Activated naive CD4-positive, alpha-beta T cell treated with anti-CD3 and anti-CD28 coated beads for 36 hours (primary cell): Measurements from ENCODE around the gene MAP3K13. TPM values are rescaled to one million over a fixed set of nuclear protein-coding genes. Genes with fewer than 3 reads are reported as not detected.
"Not testable (repeated sequence)": the region's sequence is repeated elsewhere in the genome, so short reads cannot be mapped to it uniquely, and the experiment has no call there.

Experiments
- CTCF ChIA-PET: fragments of 350-600 bp; sonication (Branson Sonifier 250); formaldehyde crosslinking; loops from one replicate; lab custom pipeline; 2021; ENCODE audit warnings: antibody characterized with exemption; lab: Charles Lee
- DNase-seq: peaks from one replicate; pipeline ENCODE4 v3.0.0-alpha.2; 2020
- H3K27ac Mint-ChIP-seq: one replicate; pipeline ENCODE4 v1.8.0; 2021; ENCODE audit warnings: mild to moderate bottlenecking, mixed read lengths
- H3K27me3 Mint-ChIP-seq: one replicate; pipeline ENCODE4 v1.8.0; 2021; ENCODE audit warnings: low read depth, mixed read lengths
- H3K36me3 Mint-ChIP-seq: one replicate; pipeline ENCODE4 v1.8.0; 2021; ENCODE audit warnings: low read depth, mixed read lengths
- H3K4me1 Mint-ChIP-seq: one replicate; pipeline ENCODE4 v1.8.0; 2021; ENCODE audit warnings: low read depth, mixed read lengths
- H3K4me3 Mint-ChIP-seq: one replicate; pipeline ENCODE4 v1.8.0; 2021; ENCODE audit warnings: mild to moderate bottlenecking, moderate library complexity, mixed read lengths
- H3K9me3 Mint-ChIP-seq: one replicate; pipeline ENCODE4 v1.8.0; 2021; ENCODE audit warnings: mixed read lengths
- intact Hi-C: fragments of 100-400 bp; cut with micrococcal nuclease; formaldehyde crosslinking; loops from one replicate; pipeline ENCODE4 v1.15.1; 2023
- total RNA-seq, 2 experiments: library from RNA; stranded (reverse); gene quantifications; one replicate each; pipeline ENCODE4 v1.2.3, GENCODE V29; 2021

The MAP3K13 gene
- total RNA-seq, 2 experiments from 2014 or later, result 11.5 to 13.3 TPM

DNA sequence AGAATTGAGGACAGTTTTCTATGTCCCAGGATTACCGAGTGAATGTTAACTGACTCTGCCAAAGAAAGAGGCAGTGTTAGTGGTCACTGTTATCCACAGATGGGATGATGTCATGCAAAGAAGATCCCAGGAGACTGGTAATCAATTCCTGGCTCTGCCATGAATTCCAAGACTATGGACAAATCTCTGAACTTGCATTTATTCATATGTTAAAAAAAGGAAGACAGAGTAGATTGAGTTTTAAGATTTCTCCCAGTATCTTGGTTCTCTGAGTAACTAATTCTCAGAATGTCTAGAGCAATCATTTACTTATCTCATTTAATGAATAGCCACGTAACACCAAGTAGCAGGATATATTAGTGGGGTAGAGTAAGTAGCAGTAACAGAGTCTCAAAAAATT, 11.5 kb upstream of the MAP3K13 start:
- DNase-seq, result no peak
- H3K4me3 Mint-ChIP-seq, result no peak overlapping the region
- H3K4me1 Mint-ChIP-seq, result no peaks in the 10 kb centered on the region
- no peaks in the 10 kb centered on the region for H3K36me3 Mint-ChIP-seq
- intact Hi-C loops, result no loop called here
- H3K27ac Mint-ChIP-seq, result no peak overlapping the region
- H3K9me3 Mint-ChIP-seq, result no peaks in the 10 kb centered on the region
- CTCF ChIA-PET, result interaction anchor here (0.6 kb wide), 1 partner anchor 261 kb away, joined by 3 read pairs; no protein-coding TSS in a partner anchor
- H3K27me3 Mint-ChIP-seq, result peaks cover 20% of the 10 kb centered on the region

- Mint-ChIP-seq H3K36me3 (no peaks in the 10 kb centered on the region), H3K4me1 (no peaks in the 10 kb centered on the region), H3K4me3 (no peak overlapping the region), H3K9me3 (no peaks in the 10 kb centered on the region), H3K27me3 (peaks cover 22% of the 10 kb centered on the region), H3K27ac (no peak overlapping the region)
- DNase-seq, result no peak
- intact Hi-C loops, result no loop called here
- CTCF ChIA-PET, result interaction anchor here (0.5 to 1.4 kb wide), 9 partner anchors 8 to 117 kb away, joined by 3 to 4 read pairs (median 3); partner anchors contain the start of gene MAP3K13
These were observed 9.7 kb upstream of the MAP3K13 start for GRCh38 chr3:185353225-185353624.

GRCh38 chr3:185353823-185354614, 8.9 kb upstream of the MAP3K13 start:
- CTCF ChIA-PET, result interaction anchor here (0.5 to 1.4 kb wide), 8 partner anchors 11 to 274 kb away, joined by 3 to 4 read pairs (median 3); no protein-coding TSS in a partner anchor
- Mint-ChIP-seq H3K4me1 (no peaks in the 10 kb centered on the region), H3K4me3 (no peak overlapping the region), H3K27me3 (peaks cover 24% of the 10 kb centered on the region), H3K36me3 (no peaks in the 10 kb centered on the region), H3K9me3 (no peaks in the 10 kb centered on the region), H3K27ac (no peak overlapping the region)
- intact Hi-C loops, result loop anchor here (1.0 to 2.0 kb wide), 2 partner anchors 145 to 205 kb away; partner anchors contain the start of gene TMEM41A
- DNase-seq, result peak; percentile 83

DNA sequence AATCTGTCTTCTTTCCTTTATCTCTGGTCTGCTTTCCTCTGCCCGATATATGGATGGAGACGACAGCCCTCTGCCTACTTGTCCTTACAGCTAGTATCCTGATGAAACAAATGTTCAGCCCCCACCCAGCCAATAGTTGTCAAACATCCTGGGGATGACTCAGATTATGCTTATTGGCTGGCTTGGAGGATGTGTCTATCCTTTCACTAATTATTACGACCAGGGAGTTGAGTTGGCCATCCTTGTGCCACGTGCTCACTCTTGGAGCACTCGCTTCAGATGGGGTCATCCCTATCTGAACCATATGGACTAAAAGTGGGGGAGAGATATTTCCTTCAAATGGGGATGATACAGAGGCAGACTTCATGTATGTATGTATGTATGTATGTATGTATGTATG, 6.4 kb upstream of the MAP3K13 start:
- H3K9me3 Mint-ChIP-seq, result no peaks in the 10 kb centered on the region
- intact Hi-C loops, result no loop called here
- H3K4me1 Mint-ChIP-seq, result no peaks in the 10 kb centered on the region
- peaks cover 18% of the 10 kb centered on the region for H3K27me3 Mint-ChIP-seq
- CTCF ChIA-PET, result no interaction called here
- DNase-seq, result no peak
- H3K4me3 Mint-ChIP-seq, result no peak overlapping the region
- H3K36me3 Mint-ChIP-seq, result no peaks in the 10 kb centered on the region
- no peak overlapping the region for H3K27ac Mint-ChIP-seq

DNA sequence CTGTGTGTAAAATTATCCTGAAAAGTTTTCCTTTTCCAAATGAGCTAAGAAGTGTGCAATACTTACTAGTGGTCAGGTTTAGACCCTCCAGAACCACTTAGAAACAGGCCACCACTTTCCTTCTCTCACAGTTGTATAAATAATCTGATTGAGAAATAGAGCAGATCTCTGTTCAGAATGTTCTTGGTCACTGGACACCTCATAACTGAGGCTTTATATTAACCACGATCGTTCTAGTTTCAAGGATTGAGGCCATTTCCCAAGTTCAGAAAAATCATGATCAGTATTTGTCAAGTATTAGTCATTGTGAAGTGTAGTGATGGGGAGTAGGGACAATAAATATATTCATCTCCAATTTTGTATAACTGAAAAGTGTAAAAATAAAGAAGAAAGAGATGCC, 1.0 kb upstream of the MAP3K13 start:
- Mint-ChIP-seq H3K4me1 (peaks cover 9% of the 10 kb centered on the region), H3K36me3 (no peaks in the 10 kb centered on the region), H3K27me3 (peaks cover 46% of the 10 kb centered on the region), H3K27ac (no peak overlapping the region), H3K9me3 (no peaks in the 10 kb centered on the region), H3K4me3 (no peak overlapping the region)
- CTCF ChIA-PET, result interaction anchor here (1.1 to 1.2 kb wide), 2 partner anchors 9 to 51 kb away, joined by 3 to 4 read pairs; no protein-coding TSS in a partner anchor
- no peak for DNase-seq
- intact Hi-C loops, result no loop called here

- no peak for DNase-seq
- Mint-ChIP-seq H3K9me3 (no peaks in the 10 kb centered on the region), H3K36me3 (no peaks in the 10 kb centered on the region), H3K4me1 (peaks cover 9% of the 10 kb centered on the region), H3K27ac (no peak overlapping the region), H3K27me3 (peaks cover 53% of the 10 kb centered on the region), H3K4me3 (peak overlapping the region; percentile 70)
- intact Hi-C loops, result no loop called here
- CTCF ChIA-PET, result interaction anchor here (0.7 to 1.5 kb wide), 2 partner anchors 11 to 195 kb away, joined by 3 read pairs; no protein-coding TSS in a partner anchor
These were observed 797 bp downstream of the MAP3K13 start for GRCh38 chr3:185363662-185364203.

DNA sequence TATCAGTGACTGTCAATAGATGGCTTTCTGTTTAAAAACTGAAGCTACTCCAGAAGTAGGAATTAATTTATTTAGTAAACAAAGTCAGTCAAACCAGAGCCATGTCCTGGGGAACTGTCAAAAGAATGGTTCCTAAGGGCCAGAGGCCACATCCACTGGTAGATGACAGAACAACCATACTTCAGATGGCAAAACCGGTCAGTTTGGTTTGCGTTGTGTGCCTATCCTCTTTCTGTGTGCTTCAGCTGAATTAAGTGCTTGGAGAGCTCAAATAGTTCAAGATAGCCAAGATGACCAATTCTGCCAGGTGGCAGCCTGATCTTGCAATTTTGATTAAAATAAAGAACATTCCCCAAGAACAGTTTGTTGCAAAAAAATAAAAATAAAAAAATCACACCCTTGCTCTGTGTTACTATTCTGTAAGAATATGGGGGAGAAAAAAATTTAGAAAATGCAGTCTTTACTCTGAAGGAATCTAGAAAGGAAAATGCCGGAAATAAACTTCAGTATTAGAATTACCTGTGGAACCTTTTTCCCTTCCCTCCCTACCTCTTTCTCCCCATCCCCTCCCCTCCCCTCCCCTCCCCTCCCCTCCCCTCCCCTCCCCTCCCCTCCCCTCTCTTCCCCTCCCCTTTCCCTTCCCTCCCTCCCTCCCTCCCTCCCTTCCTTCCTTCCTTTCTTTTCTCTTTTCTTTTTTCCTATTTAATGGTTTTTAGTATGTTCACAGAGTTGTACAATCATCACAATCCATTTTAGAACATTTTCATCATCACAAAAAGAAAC, 2.5 kb downstream of the MAP3K13 start:
- H3K27me3 Mint-ChIP-seq, result peaks cover 54% of the 10 kb centered on the region

DNA sequence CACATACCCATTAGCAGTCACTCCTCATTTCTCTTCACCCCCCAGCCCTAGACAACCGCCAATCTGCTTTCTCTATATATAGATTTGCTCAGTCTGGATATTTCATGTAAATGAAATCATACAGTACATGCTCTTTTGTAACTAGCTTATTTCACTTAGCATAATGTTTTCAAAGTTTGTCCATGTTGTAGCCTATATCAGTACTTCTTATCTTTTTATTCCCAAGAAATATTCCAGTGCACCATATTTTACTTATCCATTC, 3.1 kb downstream of the MAP3K13 start:
- Mint-ChIP-seq H3K36me3 (no peaks in the 10 kb centered on the region), H3K27me3 (peaks cover 54% of the 10 kb centered on the region), H3K27ac (no peak overlapping the region), H3K4me3 (no peak overlapping the region), H3K4me1 (peaks cover 9% of the 10 kb centered on the region), H3K9me3 (no peaks in the 10 kb centered on the region)
- intact Hi-C loops, result no loop called here
- DNase-seq, result no peak
- CTCF ChIA-PET, result no interaction called here

More for the DNA sequence above, 2.5 kb downstream of the MAP3K13 start:
- Mint-ChIP-seq H3K9me3 (no peaks in the 10 kb centered on the region), H3K4me1 (peaks cover 9% of the 10 kb centered on the region), H3K4me3 (no peak overlapping the region), H3K36me3 (no peaks in the 10 kb centered on the region), H3K27ac (no peak overlapping the region)
- no peak for DNase-seq
- CTCF ChIA-PET, result interaction anchor here (0.6 kb wide), 1 partner anchor 109 kb away, joined by 3 read pairs; no protein-coding TSS in a partner anchor
- intact Hi-C loops, result no loop called here

GRCh38 chr3:185366913-185367312, 4.0 kb downstream of the MAP3K13 start:
- H3K27me3 Mint-ChIP-seq, result peaks cover 52% of the 10 kb centered on the region
- no peaks in the 10 kb centered on the region for H3K9me3 Mint-ChIP-seq
- no peak overlapping the region for H3K27ac Mint-ChIP-seq
- no peaks in the 10 kb centered on the region for H3K36me3 Mint-ChIP-seq
- no peak overlapping the region for H3K4me3 Mint-ChIP-seq
- CTCF ChIA-PET, result interaction anchor here (0.9 kb wide), 1 partner anchor 14 kb away, joined by 3 read pairs; no protein-coding TSS in a partner anchor
- intact Hi-C loops, result no loop called here
- peaks cover 9% of the 10 kb centered on the region for H3K4me1 Mint-ChIP-seq
- no peak for DNase-seq

GRCh38 chr3:185370349-185370748, 7.4 kb downstream of the MAP3K13 start:
- H3K9me3 Mint-ChIP-seq, H3K4me1 Mint-ChIP-seq, H3K27ac Mint-ChIP-seq, DNase-seq, H3K36me3 Mint-ChIP-seq, H3K4me3 Mint-ChIP-seq, intact Hi-C loops: not testable (repeated sequence)
- H3K27me3 Mint-ChIP-seq, result peaks cover 25% of the 10 kb centered on the region
- CTCF ChIA-PET, result interaction anchor here (0.6 to 1.0 kb wide), 2 partner anchors 10 to 17 kb away, joined by 3 to 6 read pairs; no protein-coding TSS in a partner anchor

DNA sequence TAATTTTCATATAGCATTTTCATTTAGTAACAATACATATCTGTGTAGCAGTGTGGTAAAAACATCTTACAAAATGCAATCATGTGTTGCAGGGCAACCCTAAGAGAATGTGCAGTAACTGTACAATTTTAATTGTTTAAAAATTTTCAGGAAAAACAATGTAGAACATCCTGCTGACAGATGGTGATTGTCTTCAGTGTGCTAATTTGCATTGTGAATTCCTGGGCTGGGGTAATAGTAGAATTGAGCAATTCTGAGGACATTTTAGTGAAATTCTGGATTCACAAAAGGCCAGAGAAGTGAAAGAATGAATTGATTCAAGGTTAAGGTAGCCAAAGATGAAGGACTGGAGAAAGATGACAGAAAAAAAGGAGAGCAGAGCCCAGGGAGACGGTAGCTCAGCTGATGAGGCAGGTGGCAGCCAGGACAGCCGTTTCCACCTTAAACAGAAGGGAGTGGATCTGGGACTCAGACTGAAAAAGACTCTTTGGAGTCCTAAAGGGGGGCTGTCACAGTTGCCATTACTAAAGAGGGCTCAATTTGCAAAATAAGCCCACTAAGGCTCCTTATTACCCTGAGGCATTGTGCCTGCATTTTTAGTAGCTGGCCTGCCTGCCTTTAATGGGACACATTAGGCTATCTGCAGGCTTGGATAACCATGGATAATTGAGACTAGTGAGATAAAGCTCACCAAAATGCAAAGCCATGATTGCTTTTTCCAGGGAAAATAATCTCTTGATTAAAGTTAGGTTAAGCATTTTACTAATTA, 8.6 kb downstream of the MAP3K13 start:
- DNase-seq, result no peak
- intact Hi-C loops, result no loop called here
- no peak overlapping the region for H3K27ac Mint-ChIP-seq
- no peak overlapping the region for H3K4me3 Mint-ChIP-seq
- H3K27me3 Mint-ChIP-seq, result peaks cover 16% of the 10 kb centered on the region
- no peaks in the 10 kb centered on the region for H3K9me3 Mint-ChIP-seq
- CTCF ChIA-PET, result interaction anchor here (0.5 to 0.6 kb wide), 2 partner anchors 10 to 343 kb away, joined by 3 read pairs; no protein-coding TSS in a partner anchor
- H3K36me3 Mint-ChIP-seq, result no peaks in the 10 kb centered on the region
- no peaks in the 10 kb centered on the region for H3K4me1 Mint-ChIP-seq
